Suppressor macrophage (primary cell): ENCODE measurements around the gene HDAC4.
A peak's percentile ranks its signal among the peaks of the same experiment; 100 is the strongest.

Experiments used
- DNase-seq, 4 experiments: peaks; one replicate each; pipeline ENCODE4 v3.0.0-alpha.2; 2020 to 2022

Gene HDAC4

DNA sequence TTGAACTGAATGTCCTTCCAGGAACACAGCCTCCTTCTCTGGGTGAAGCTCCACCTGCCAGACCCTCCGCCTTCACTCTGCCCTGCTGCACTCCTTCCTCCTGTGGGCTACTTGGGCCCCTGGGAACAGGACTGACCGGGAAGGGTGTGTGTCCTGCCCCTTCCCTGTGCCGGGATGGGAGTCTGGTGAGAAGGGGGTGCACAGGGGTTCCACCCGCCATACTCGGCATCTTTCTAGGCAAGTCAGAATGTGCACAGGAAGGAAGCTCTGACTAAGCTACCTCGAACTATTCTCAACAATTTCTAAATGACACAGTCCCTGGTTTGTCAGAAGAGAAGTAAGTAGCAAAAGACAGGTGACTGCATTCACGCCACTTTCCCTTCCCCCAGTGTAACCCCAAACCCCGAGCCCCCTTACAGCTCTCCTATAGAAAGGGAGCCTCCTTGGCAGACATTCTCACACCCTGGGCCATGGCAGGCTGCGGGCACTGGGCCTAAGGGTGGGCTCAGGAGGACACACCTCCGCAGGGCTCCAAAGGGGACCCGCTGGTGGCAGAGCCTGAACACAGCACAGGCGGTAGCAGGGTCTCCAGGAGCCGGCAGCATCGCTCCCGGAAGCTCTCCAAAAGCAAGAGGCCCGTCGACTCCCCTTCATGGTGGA, 184.1 kb downstream of the HDAC4 start:
- peak in 2 of 4 experiments; percentile 25 to 30 for DNase-seq

GRCh38 chr2:239215988-239216613, 184.7 kb downstream of the HDAC4 start:
- no peak for DNase-seq

- DNase-seq: no peak
These were observed 185.5 kb downstream of the HDAC4 start for GRCh38 chr2:239215136-239215925.

GRCh38 chr2:239214725-239215124, 186.1 kb downstream of the HDAC4 start:
- DNase-seq: no peak

DNA sequence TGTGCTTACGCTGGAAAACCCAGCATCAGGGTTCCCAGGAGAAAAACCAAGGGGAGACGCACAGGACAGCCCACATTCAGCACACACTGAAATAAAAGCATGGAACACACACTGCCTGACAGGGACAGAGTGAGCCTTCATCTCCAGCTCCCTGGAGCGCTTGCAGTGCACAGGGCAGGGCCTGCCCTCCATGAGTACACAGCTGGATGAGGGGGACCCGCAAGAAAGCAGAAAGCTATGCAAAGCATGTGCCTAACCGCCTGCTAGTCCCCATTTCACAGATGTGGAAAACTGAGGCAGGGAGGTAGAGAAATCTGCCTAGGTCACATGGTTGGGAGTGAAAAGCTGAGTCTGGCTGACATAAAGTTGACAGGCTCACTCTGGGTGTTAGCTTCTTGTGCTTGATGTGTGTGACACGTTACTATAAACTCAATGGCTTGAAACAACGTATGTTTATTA, 187.1 kb downstream of the HDAC4 start:
- no peak for DNase-seq

DNA sequence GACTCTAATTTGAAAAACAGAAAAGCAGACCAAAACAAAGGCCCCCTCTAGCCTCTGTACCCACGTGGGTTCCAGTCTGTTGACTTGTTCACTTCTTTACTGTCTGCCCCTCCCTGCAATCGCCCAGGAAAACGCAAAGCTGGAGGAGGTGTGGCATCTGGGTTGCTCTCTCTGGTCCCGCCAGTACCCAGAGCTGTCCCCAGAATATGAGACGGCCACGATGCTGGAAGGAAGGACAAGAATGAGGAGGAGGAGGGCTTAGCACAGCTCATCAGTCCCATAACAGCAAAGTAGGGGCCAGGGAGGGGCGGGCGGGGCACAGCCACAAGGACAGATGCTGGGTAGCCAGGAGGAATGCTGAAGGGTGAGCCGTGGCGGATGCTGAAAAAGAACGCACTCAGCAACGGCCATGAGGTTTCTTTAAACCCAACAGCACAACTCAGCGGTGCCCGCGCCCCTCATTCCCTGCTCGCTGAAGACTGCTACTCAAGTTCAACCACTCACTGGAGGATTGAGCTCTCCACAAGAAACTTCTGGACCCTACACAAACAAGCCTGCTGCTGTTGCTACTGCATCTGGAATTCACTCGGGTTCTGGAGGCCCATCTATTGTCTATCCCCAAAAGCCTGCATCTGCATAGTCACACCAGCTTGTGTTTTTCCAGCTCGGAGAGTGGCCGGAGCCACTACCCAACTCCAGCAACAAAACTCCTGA, 187.7 kb downstream of the HDAC4 start:
- no peak for DNase-seq

DNA sequence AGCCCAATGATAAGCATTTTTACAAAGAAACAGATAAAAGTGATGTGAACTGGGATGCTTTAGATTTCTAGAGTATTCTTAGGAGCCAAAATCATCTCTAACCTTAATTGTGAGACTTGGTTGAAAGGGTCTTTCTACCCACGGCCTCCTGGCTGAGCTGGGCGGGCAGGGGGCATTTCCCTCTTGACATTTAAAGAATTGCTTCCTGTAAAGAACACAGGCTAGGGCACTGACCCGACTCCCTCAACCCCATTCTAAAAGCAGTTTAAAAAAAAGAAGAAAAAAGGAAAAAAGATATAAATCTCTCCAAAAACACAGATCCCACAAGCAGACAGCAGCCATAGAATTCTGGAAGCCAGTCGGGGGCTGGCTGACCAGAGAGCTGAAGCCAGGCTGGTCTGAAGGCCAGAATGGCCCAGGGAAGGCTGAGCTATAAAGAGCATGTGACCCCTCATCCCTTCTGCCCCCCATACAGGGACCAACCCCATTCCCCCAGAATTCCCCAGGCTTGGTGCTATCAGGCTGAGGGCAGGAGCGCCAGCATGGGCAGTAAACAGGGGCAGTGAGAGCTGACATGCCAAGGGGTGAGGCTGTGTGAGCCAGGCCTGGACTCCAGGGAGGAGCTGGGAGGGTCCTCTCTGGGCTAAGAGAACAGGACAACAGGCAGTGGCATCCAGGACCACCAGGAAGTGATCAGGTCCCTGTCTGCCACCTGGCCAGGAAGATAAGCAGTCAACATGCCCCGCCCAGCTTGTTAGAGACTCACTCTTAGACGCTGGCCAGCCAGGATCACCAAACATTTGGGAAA, 188.5 kb downstream of the HDAC4 start:
- DNase-seq: no peak

DNA sequence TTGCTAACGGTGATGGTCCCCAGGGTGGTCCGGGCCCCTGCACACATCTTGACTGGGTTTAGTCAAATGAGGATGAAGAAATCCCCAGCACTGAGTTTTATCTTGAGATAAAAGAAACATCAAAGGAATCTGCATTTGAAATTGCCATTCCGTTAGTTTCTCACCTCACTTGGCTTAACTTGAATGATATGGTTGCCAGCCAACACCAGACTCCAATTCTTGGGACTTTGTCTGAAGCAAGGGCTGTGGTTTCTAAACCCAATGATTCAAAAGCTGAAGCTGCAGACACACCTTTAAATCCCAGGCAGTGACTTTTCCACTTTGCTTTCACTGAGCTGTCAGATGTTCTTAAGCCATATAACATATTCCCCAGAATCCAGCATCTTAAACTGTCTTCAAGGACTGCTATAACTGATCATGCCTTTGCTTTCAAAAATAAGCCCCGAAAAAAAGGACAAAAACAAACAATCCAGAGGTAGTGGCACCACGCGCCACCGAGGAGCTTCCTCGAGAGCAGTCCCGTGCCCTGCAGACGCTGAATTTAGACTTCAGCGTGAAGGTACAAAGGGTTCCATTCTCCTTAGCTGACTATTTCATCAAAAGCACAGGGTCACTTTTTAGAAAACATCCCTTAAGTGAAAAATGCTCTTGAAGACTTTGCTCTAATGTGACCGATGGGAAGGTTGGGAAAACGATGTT, 189.3 kb downstream of the HDAC4 start:
- DNase-seq: no peak

GRCh38 chr2:239209783-239210182, 191.0 kb downstream of the HDAC4 start:
- DNase-seq: no peak

DNA sequence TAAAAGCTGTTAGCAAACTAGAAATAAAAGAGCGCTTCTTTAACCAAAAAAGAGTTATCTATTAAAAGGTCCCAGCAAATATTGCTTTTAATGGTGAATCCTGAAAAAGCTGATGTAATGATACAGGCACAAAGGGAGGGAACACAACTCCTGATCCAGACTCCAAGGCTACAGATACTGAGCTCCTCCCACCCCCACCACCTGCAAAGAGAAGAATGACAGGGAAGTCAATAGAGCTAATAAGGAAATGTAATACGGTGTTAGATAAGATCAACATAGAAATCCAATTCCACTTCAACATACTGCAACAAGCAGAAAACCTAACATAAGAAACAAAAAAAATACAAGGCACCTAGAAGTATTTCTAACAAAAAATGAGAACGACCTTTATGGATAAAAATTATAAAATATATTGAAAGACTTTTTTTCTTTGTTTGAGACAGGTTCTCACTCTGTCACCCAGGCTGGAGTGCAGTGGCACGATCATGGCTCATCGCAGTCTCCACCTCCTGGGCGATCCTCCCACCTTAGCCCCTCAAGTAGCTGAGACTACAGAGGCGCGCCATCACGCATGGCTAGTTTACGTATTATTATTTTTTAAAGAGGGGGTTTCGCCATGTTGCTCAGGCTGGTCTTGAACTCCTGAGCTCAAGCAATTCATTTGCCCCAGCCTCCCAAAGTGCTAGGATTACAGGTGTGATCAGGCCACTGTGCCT, 192.2 kb downstream of the HDAC4 start:
- no peak for DNase-seq

DNA sequence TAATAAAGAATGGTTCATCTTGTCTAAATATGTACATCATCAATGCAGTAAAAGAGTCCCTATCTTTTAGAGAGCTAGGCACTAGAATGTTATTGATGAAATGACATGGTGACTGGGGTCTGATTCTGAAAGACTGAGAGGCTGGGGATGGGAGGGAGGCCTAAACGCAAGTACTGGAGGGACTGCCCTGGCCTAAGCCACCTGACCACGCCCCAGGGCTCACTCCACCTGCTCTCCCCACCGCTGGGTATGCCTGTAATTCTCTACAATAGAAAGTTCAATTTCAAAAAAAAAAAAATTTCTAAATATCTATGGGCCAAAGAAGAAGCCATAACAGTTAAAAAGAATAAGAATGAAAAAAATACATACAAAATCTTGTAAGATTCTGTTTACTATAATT, 194.0 kb downstream of the HDAC4 start:
- no peak for DNase-seq

DNA sequence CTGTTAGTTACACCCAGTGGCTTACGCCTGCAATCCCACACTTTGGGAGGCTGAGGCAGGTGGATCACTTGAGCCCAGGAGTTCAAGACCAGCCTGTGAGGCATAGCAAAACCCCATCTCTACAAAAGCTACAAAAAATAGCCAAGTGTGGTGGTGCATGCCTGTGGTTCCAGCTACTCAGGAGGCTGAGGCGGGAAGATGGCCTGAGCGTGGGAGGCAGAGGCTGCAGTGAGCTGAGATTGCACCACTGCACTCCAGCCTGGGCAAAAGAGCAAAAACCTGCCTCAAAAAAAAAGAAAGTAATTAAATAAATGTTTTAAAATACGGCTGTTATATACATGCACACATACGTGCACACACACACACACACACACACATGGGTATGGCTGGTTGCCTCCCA, 194.8 kb downstream of the HDAC4 start:
- DNase-seq: peak in 3 of 4 experiments; percentile 21 to 53 (median 39)

GRCh38 chr2:239204876-239205468, 195.8 kb downstream of the HDAC4 start:
- no peak for DNase-seq

- no peak for DNase-seq
These were observed 196.5 kb downstream of the HDAC4 start for GRCh38 chr2:239204136-239204875.

GRCh38 chr2:239203443-239204135, 197.2 kb downstream of the HDAC4 start:
- no peak for DNase-seq

DNA sequence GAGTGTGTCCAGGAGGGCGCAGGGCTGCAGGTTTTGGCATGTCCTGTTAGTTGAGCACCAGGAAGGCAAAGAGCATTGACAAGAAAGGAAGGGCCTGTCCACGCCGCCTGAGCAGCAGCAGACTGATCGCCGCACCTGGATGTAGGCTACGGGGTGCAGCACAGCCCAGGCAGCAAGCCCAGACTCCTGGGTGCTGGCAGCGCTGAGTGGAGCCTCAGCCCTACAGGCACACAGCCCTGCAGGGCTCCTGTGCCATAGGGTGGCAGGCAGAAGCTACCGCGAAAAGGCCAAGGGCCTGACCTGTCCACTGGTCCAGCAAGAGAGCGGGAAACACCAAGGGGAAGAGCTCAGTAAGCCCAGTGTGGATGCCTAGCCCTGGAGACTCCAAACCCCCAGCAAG, 198.0 kb downstream of the HDAC4 start:
- no peak for DNase-seq

DNA sequence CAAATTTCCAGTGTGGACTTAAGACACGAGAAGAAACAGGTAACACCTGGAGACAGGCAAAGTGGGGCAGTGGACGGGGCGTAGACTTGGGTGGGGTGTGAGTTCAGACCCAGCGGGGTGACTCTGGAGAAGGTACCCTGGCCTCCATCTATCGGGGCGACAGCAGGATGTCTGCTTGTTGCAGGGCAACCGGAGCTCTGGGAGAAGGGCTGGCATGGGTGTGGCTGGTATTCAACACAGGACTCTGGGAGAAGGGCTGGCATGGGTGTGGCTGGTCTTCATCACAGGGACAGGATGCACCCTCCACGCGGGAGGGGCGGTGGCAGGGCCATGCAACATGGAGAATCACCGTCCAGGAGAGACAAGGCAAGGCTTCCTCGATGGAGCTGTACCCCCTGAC, 198.5 kb downstream of the HDAC4 start:
- DNase-seq: no peak

DNA sequence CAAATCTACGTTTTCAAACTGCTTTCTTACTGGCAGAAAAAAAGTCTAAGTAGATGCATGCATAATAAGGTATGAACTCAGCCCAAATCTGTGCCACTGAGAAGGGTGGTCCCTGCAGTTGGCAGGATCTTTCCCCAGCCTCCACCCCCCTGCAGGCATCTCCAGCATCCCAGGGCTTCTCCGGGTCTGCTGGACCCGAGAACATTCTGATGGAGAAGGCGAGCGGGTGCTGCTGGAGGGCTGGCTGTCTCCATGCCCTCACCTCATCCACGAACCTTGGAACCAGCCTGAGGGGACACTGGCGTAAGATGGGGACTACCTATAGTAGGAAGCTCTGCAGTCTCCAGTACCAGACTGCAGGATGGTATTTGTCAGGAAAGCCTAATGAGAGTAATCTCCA, 198.9 kb downstream of the HDAC4 start:
- DNase-seq: no peak

DNA sequence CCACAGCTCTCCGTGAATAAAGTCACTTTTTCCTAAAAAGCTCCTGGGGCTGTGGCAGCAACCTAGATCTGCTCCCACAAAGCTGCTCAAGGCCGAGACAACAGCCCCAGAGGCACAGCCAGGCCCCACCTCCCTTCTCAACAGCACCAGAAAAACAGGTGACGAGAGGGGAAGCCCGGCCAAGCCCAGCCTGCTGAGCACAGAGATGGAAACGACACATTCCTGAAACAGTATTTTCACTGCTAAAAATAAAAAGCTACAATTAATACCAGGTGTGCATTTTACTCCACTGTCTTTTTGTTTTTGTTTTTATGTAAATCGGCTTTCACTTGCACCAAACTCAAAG, 199.3 kb downstream of the HDAC4 start:
- no peak for DNase-seq
